ENCODE results near the gene ALDH7A1.
"Not testable (repeated sequence)": the region's sequence is repeated elsewhere in the genome, so short reads cannot be mapped to it uniquely, and the experiment has no call there.

The ALDH7A1 gene

GRCh38 chr5:126526493-126526892 is 68.5 kb downstream of the ALDH7A1 start:
- no peaks in the 10 kb centered on the region for H3K27me3 ChIP-seq (replicated peaks in 2 of 5; ENCODE audit: control insufficient read depth in 4 of 5, insufficient read depth in 5 of 5, low read length in 4 of 5)
- no peak for DNase-seq
- CTCF ChIA-PET: no interaction called here
- no peaks in the 10 kb centered on the region for H3K36me3 ChIP-seq (ENCODE audit: control insufficient read depth in 4 of 4, insufficient read depth in 4 of 4, low read length in 3 of 4)
- H3K27ac ChIP-seq (ENCODE audit: insufficient read depth in 1 of 2, low read depth in 1 of 2, low read length in 2 of 2, poor library complexity in 1 of 2, severe bottlenecking in 2 of 2): no peak overlapping the region
- POLR2A ChIA-PET: no interaction called here
- no peak overlapping the region for H3K4me3 ChIP-seq (ENCODE audit: control insufficient read depth in 1 of 7, extremely low read depth in 1 of 7, insufficient read depth in 4 of 7, low read depth in 2 of 7, low read length in 6 of 7)
- peaks cover 0 to 4% (median 0%) of the 10 kb centered on the region in 5 experiments for H3K9me3 ChIP-seq (ENCODE audit: control extremely low read depth in 1 of 5, control insufficient read depth in 4 of 5, insufficient read depth in 2 of 5, low read depth in 1 of 5, low read length in 4 of 5)
- H3K4me1 ChIP-seq (ENCODE audit: control extremely low read depth in 1 of 4, control insufficient read depth in 4 of 4, insufficient read depth in 4 of 4, low read length in 3 of 4): no peaks in the 10 kb centered on the region

DNA sequence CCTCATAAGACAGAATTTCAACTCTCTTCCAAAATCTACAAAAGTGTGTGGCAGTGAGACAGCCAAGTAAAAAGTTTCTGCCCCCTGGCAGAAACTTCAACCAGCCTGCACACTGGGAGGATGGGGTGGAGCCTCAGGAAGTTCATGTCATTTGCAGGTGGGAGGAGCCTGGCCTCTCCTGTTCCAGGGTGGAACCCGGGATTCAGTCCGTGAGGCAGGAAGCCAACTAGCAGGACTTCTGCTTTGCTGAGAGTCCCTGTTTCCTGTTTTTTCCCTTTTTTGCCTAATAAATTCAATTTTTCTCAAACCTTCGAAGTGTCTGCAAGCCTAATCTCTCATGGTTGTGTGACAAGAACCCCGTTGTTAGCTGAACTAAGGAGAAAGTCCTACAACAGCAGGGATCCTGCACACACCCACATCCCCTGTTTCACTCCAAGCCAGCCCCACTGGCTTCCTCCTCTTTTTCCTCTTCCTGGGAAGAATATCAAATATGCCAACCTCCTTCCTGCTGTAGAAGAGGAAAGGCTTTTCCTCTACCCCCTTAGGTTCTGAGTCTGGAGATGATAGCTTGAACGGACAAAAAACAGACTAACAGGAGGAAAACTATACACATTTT is 69.3 kb downstream of the ALDH7A1 start:
- Histone ChIP-seq H3K27ac (ENCODE audit: insufficient read depth in 1 of 2, low read depth in 1 of 2, low read length in 2 of 2, poor library complexity in 1 of 2, severe bottlenecking in 2 of 2) (no peak overlapping the region), H3K4me3 (ENCODE audit: control insufficient read depth in 1 of 7, extremely low read depth in 1 of 7, insufficient read depth in 4 of 7, low read depth in 2 of 7, low read length in 6 of 7) (peak overlapping the region in 1 of 7 experiments; percentile 28), H3K36me3 (ENCODE audit: control insufficient read depth in 4 of 4, insufficient read depth in 4 of 4, low read length in 3 of 4) (no peaks in the 10 kb centered on the region), H3K27me3 (replicated peaks in 2 of 5; ENCODE audit: control insufficient read depth in 4 of 5, insufficient read depth in 5 of 5, low read length in 4 of 5) (no peaks in the 10 kb centered on the region), H3K4me1 (ENCODE audit: control extremely low read depth in 1 of 4, control insufficient read depth in 4 of 4, insufficient read depth in 4 of 4, low read length in 3 of 4) (no peaks in the 10 kb centered on the region), H3K9me3 (ENCODE audit: control extremely low read depth in 1 of 5, control insufficient read depth in 4 of 5, insufficient read depth in 2 of 5, low read depth in 1 of 5, low read length in 4 of 5) (peaks cover 0 to 4% (median 0%) of the 10 kb centered on the region in 5 experiments)
- ChIA-PET POLR2A (no interaction called here), CTCF (interaction anchor here (1.6 kb wide), 1 partner anchor 187 kb away, joined by 4 read pairs; no protein-coding TSS in a partner anchor)
- no peak for DNase-seq
- 26% methylated on average over 3 of the region's 5 CpGs for WGBS (ENCODE audit: insufficient coverage)

DNA sequence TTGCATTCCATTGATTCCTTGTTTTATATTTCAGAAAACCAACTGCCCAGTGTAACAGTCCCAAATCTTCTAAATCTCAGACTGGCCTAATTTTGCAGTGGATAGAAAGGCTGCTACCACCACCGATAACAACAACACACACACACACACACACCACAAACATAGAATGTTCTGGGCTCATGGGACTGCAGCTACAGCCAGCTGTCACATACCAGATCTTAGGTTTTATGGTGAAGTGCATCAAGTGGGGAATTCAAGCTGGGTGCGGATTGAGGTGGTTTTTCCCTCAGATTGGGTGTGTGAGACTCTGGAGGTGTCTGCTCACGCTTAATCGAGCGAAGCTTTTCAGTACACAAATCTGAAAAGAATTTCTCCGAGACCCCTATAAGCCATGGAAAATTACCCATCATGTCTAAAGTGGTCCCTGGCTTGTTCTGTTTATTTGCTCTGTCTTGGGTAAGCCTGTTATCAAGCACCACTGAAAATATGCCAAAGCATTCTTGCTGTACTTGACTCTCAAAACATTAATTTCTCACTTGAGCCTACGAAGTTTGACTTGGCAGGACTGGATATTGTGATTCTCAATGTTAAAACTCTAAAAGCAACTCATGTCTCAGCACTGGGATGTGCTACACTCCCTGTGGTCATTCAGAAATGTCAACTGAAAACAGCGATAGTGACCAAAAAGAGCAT is 71.1 kb downstream of the ALDH7A1 start:
- DNase-seq: no peak
- Histone ChIP-seq H3K4me1 (ENCODE audit: control extremely low read depth in 1 of 4, control insufficient read depth in 4 of 4, insufficient read depth in 4 of 4, low read length in 3 of 4) (peaks cover 0 to 6% (median 0%) of the 10 kb centered on the region in 4 experiments), H3K27me3 (replicated peaks in 2 of 5; ENCODE audit: control insufficient read depth in 4 of 5, insufficient read depth in 5 of 5, low read length in 4 of 5) (no peaks in the 10 kb centered on the region), H3K27ac (ENCODE audit: insufficient read depth in 1 of 2, low read depth in 1 of 2, low read length in 2 of 2, poor library complexity in 1 of 2, severe bottlenecking in 2 of 2) (no peak overlapping the region), H3K9me3 (ENCODE audit: control extremely low read depth in 1 of 5, control insufficient read depth in 4 of 5, insufficient read depth in 2 of 5, low read depth in 1 of 5, low read length in 4 of 5) (peaks cover 0 to 4% (median 0%) of the 10 kb centered on the region in 5 experiments), H3K36me3 (ENCODE audit: control insufficient read depth in 4 of 4, insufficient read depth in 4 of 4, low read length in 3 of 4) (no peaks in the 10 kb centered on the region), H3K4me3 (ENCODE audit: control insufficient read depth in 1 of 7, extremely low read depth in 1 of 7, insufficient read depth in 4 of 7, low read depth in 2 of 7, low read length in 6 of 7) (no peak overlapping the region)
- POLR2A ChIA-PET: no interaction called here
- CTCF ChIA-PET: interaction anchor here (1.4 kb wide), 1 partner anchor 10 kb away, joined by 4 read pairs; no protein-coding TSS in a partner anchor
- 66% methylated on average over 3 of the region's 8 CpGs for WGBS (ENCODE audit: insufficient coverage)

DNA sequence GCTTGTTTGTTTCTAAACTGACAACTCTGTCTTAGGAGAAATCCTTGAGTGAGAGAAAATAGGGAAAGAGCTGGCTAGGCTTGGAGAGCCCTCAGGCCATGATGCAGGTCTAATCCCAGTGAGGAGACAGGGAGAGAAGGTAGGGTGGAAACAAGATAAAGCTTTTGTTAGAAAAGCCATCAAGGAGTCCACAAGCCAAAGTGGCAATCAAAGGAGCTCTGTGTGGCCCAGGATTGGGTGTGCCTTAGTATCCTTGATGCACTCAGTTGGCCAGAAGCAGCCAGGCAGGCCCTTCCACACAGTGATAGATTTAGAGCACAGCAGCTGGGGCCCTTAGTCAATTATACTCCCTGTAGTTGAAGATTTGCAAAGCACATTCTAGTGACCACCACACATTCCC is 73.9 kb downstream of the ALDH7A1 start:
- Histone ChIP-seq H3K9me3 (ENCODE audit: control extremely low read depth in 1 of 5, control insufficient read depth in 4 of 5, insufficient read depth in 2 of 5, low read depth in 1 of 5, low read length in 4 of 5) (peaks cover 0 to 4% (median 0%) of the 10 kb centered on the region in 5 experiments), H3K4me1 (ENCODE audit: control extremely low read depth in 1 of 4, control insufficient read depth in 4 of 4, insufficient read depth in 4 of 4, low read length in 3 of 4) (peaks cover 0 to 6% (median 0%) of the 10 kb centered on the region in 4 experiments), H3K27ac (ENCODE audit: insufficient read depth in 1 of 2, low read depth in 1 of 2, low read length in 2 of 2, poor library complexity in 1 of 2, severe bottlenecking in 2 of 2) (no peak overlapping the region), H3K4me3 (ENCODE audit: control insufficient read depth in 1 of 7, extremely low read depth in 1 of 7, insufficient read depth in 4 of 7, low read depth in 2 of 7, low read length in 6 of 7) (no peak overlapping the region), H3K36me3 (ENCODE audit: control insufficient read depth in 4 of 4, insufficient read depth in 4 of 4, low read length in 3 of 4) (no peaks in the 10 kb centered on the region), H3K27me3 (replicated peaks in 2 of 5; ENCODE audit: control insufficient read depth in 4 of 5, insufficient read depth in 5 of 5, low read length in 4 of 5) (no peaks in the 10 kb centered on the region)
- POLR2A ChIA-PET: interaction anchor here (0.5 kb wide), 1 partner anchor 74 kb away, joined by 3 read pairs; no protein-coding TSS in a partner anchor
- CTCF ChIA-PET: no interaction called here
- no peak for DNase-seq

DNA sequence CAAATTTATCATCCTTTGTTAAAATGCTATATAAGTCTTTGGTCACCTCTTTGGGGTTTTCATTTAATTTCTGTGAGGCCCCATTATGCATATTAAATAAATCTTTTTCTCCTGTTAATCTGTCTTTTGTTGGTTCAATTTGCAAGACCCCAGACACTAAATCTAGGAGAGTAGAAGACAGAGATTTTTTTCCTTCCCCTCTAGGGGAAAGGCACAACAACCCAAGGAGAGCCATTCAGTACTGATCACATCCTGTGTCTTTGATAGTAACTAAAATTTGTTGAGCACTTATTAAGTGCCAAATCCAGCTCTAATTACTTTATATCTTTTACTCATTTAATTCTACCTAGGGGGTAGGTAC is 74.4 kb downstream of the ALDH7A1 start:
- Histone ChIP-seq H3K27me3 (replicated peaks in 2 of 5; ENCODE audit: control insufficient read depth in 4 of 5, insufficient read depth in 5 of 5, low read length in 4 of 5) (no peaks in the 10 kb centered on the region), H3K4me1 (ENCODE audit: control extremely low read depth in 1 of 4, control insufficient read depth in 4 of 4, insufficient read depth in 4 of 4, low read length in 3 of 4) (peaks cover 0 to 6% (median 0%) of the 10 kb centered on the region in 4 experiments), H3K9me3 (ENCODE audit: control extremely low read depth in 1 of 5, control insufficient read depth in 4 of 5, insufficient read depth in 2 of 5, low read depth in 1 of 5, low read length in 4 of 5) (no peaks in the 10 kb centered on the region), H3K4me3 (ENCODE audit: control insufficient read depth in 1 of 7, extremely low read depth in 1 of 7, insufficient read depth in 4 of 7, low read depth in 2 of 7, low read length in 6 of 7) (no peak overlapping the region), H3K36me3 (ENCODE audit: control insufficient read depth in 4 of 4, insufficient read depth in 4 of 4, low read length in 3 of 4) (no peaks in the 10 kb centered on the region), H3K27ac (ENCODE audit: insufficient read depth in 1 of 2, low read depth in 1 of 2, low read length in 2 of 2, poor library complexity in 1 of 2, severe bottlenecking in 2 of 2) (no peak overlapping the region)
- POLR2A ChIA-PET: no interaction called here
- CTCF ChIA-PET: no interaction called here
- no peak for DNase-seq

DNA sequence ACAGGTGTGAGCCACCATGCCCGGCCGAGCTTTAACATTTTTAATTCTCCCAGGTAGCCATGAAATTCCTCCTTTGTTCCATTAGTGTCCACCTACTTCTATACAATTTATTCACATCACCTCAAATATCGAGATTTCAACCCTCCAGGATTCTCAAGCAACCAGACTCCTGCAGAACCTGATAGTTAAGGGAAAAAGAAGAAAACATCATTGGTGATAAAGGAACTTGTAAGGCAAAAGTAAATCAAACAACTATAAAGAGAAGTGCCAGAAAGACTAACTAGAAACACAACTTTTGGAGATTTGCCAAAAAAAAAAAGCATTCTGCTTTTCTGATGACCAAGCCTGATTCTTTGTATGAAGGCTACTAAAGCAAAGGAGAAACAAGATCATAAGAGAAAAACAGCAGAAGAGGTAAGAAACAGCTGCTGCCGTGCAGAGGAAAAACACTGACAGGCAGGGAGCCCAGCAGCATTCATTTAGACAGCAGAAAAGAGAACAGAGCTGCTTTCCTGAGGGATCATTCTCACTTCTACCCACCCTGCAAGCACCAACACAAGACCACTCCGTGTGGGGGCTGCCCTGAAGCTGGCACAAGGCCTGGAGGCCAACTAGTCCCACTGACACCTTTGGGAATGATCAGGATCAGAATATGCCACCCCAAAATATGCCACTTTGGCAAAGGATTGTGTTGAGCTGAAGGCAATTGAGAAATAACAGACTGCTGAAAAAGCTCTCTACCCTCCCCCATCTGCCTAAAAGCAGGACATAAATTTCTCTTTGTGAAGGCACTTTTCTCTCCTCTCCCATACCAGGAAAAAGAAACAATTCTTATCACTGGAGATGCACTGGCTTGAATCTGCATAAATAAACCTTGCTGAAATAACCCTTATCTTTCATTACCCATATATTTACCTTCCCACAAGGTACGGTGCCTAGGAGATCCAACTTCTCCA is 75.1 kb downstream of the ALDH7A1 start:
- Histone ChIP-seq H3K4me3 (ENCODE audit: control insufficient read depth in 1 of 7, extremely low read depth in 1 of 7, insufficient read depth in 4 of 7, low read depth in 2 of 7, low read length in 6 of 7) (no peak overlapping the region), H3K4me1 (ENCODE audit: control extremely low read depth in 1 of 4, control insufficient read depth in 4 of 4, insufficient read depth in 4 of 4, low read length in 3 of 4) (peaks cover 0 to 6% (median 0%) of the 10 kb centered on the region in 4 experiments), H3K9me3 (ENCODE audit: control extremely low read depth in 1 of 5, control insufficient read depth in 4 of 5, insufficient read depth in 2 of 5, low read depth in 1 of 5, low read length in 4 of 5) (no peaks in the 10 kb centered on the region), H3K27me3 (replicated peaks in 2 of 5; ENCODE audit: control insufficient read depth in 4 of 5, insufficient read depth in 5 of 5, low read length in 4 of 5) (no peaks in the 10 kb centered on the region), H3K27ac (ENCODE audit: insufficient read depth in 1 of 2, low read depth in 1 of 2, low read length in 2 of 2, poor library complexity in 1 of 2, severe bottlenecking in 2 of 2) (peak overlapping the region in 1 of 2 experiments; percentile 51), H3K36me3 (ENCODE audit: control insufficient read depth in 4 of 4, insufficient read depth in 4 of 4, low read length in 3 of 4) (no peaks in the 10 kb centered on the region)
- no peak for DNase-seq
- CTCF ChIA-PET: no interaction called here
- 69% methylated on average over 2 of the region's 6 CpGs for WGBS (ENCODE audit: insufficient coverage)
- POLR2A ChIA-PET: no interaction called here

DNA sequence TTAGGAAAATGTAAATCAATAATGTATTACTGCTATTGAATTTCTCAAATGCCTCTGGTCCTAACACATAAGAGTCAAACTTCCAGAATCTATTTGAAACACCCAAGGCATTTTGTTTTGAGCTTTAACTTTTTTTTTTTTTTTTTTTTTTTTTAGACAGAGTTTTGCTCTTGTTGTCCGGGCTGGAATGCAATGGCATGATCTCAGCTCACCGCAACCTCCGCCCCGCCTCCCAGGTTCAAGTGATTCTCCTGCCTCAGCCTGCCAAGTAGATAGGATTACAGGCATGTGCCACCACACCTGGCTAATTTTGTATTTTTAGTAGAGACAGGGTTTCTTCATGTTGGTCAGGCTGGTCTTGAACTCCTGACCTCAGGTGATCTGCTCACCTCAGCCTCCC is 75.8 kb downstream of the ALDH7A1 start:
- H3K36me3 ChIP-seq (ENCODE audit: control insufficient read depth in 4 of 4, insufficient read depth in 4 of 4, low read length in 3 of 4); H3K27me3 ChIP-seq (replicated peaks in 2 of 5; ENCODE audit: control insufficient read depth in 4 of 5, insufficient read depth in 5 of 5, low read length in 4 of 5); DNase-seq; H3K4me1 ChIP-seq (ENCODE audit: control extremely low read depth in 1 of 4, control insufficient read depth in 4 of 4, insufficient read depth in 4 of 4, low read length in 3 of 4); H3K9me3 ChIP-seq (ENCODE audit: control extremely low read depth in 1 of 5, control insufficient read depth in 4 of 5, insufficient read depth in 2 of 5, low read depth in 1 of 5, low read length in 4 of 5); POLR2A ChIA-PET; H3K4me3 ChIP-seq (ENCODE audit: control insufficient read depth in 1 of 7, extremely low read depth in 1 of 7, insufficient read depth in 4 of 7, low read depth in 2 of 7, low read length in 6 of 7); H3K27ac ChIP-seq (ENCODE audit: insufficient read depth in 1 of 2, low read depth in 1 of 2, low read length in 2 of 2, poor library complexity in 1 of 2, severe bottlenecking in 2 of 2): not testable (repeated sequence)
- WGBS (ENCODE audit: insufficient coverage): 100% methylated on average over 2 of the region's 4 CpGs
- CTCF ChIA-PET: interaction anchor here (1.3 kb wide), 1 partner anchor 10 kb away, joined by 3 read pairs; no protein-coding TSS in a partner anchor

Measured in common myeloid progenitor, CD34-positive (primary cell).